HG02798 (cell line): ENCODE data around the gene PTPRU.

Source experiments
- ATAC-seq: cut with Tn5 transposase; IDR thresholded peaks from one replicate; pipeline ENCODE4 v1.9.1; 2021; ENCODE audit warnings: mild to moderate bottlenecking; ENCODE audit not compliant: unreplicated experiment, poor library complexity

Gene PTPRU

GRCh38 chr1:29259802-29260441 lies 23.6 kb downstream of the PTPRU start:
- ATAC-seq = no peak

- no peak for ATAC-seq
Observed at GRCh38 chr1:29260531-29260930, 24.2 kb downstream of the PTPRU start.

- no peak for ATAC-seq
Observed at GRCh38 chr1:29264773-29265389, 28.6 kb downstream of the PTPRU start.

- no peak for ATAC-seq
Observed at GRCh38 chr1:29266912-29267311, 30.6 kb downstream of the PTPRU start.

- no peak for ATAC-seq
Observed at GRCh38 chr1:29267321-29268070, 31.2 kb downstream of the PTPRU start.

- no peak for ATAC-seq
Observed at GRCh38 chr1:29269382-29269781, 33.1 kb downstream of the PTPRU start.

- ATAC-seq = no peak
Observed at GRCh38 chr1:29270929-29271521, 34.7 kb downstream of the PTPRU start.

- no peak for ATAC-seq
Observed at GRCh38 chr1:29271724-29272123, 35.4 kb downstream of the PTPRU start.

- no peak for ATAC-seq
Observed at GRCh38 chr1:29272147-29272907, 36.0 kb downstream of the PTPRU start.

GRCh38 chr1:29275435-29275834 lies 39.1 kb downstream of the PTPRU start:
- ATAC-seq = no peak

- ATAC-seq = no peak
Observed at GRCh38 chr1:29278124-29278523, 41.8 kb downstream of the PTPRU start.

GRCh38 chr1:29279406-29279805 lies 43.1 kb downstream of the PTPRU start:
- ATAC-seq = no peak

- ATAC-seq = no peak
Observed at GRCh38 chr1:29279951-29280391, 43.6 kb downstream of the PTPRU start.

GRCh38 chr1:29280409-29281131 lies 44.2 kb downstream of the PTPRU start:
- no peak for ATAC-seq

GRCh38 chr1:29281571-29281970 lies 45.2 kb downstream of the PTPRU start:
- no peak for ATAC-seq

GRCh38 chr1:29282135-29282923 lies 46.0 kb downstream of the PTPRU start:
- ATAC-seq = no peak

- ATAC-seq = no peak
Observed at GRCh38 chr1:29282924-29283803, 46.8 kb downstream of the PTPRU start.

GRCh38 chr1:29283804-29284195 lies 47.5 kb downstream of the PTPRU start:
- no peak for ATAC-seq
